Measurements from ENCODE around the gene HORMAD2. TPM values are rescaled to one million over a fixed set of nuclear protein-coding genes. Genes with fewer than 3 reads are reported as not detected.
"Not testable (repeated sequence)": the region's sequence is repeated elsewhere in the genome, so short reads cannot be mapped to it uniquely, and the experiment has no call there.

The HORMAD2 gene
- total RNA-seq, 4 donors from 2014 or later = not detected

- WGBS, 2 donors = 75 to 78% methylated on average over 2 of the region's 2 CpGs
- no peak for DNase-seq (ENCODE audit: low spot score in 2 of 2)
- H3K4me3 ChIP-seq (ENCODE audit: low read depth, poor library complexity, severe bottlenecking) = no peak overlapping the region
- intact Hi-C loops (cut with DNase I; ENCODE audit: low total_unique reads) = loop anchor here (10.0 kb wide), 1 partner anchor 452 kb away; no protein-coding TSS in a partner anchor
- TF ChIP-seq CTCF (IDR thresholded peaks at IDR 0.05) (no peak), POLR2A (IDR thresholded peaks at IDR 0.05) (no peak)
Observed at GRCh38 chr22:30086496-30086895, 6.2 kb downstream of the HORMAD2 start.

GRCh38 chr22:30087037-30087436 lies 6.8 kb downstream of the HORMAD2 start:
- intact Hi-C loops (cut with DNase I; ENCODE audit: low total_unique reads) = loop anchor here (10.0 kb wide), 1 partner anchor 452 kb away; no protein-coding TSS in a partner anchor
- 76 to 79% methylated on average over 5 of the region's 5 CpGs for WGBS, 2 donors
- DNase-seq (ENCODE audit: low spot score in 2 of 2); H3K4me3 ChIP-seq (ENCODE audit: low read depth, poor library complexity, severe bottlenecking): not testable (repeated sequence)

- intact Hi-C loops (cut with DNase I; ENCODE audit: low total_unique reads) = loop anchor here (10.0 kb wide), 1 partner anchor 453 kb away; no protein-coding TSS in a partner anchor
- no peak for DNase-seq (ENCODE audit: low spot score in 2 of 2)
- no peak overlapping the region for H3K4me3 ChIP-seq (ENCODE audit: low read depth, poor library complexity, severe bottlenecking)
- no peak for TF ChIP-seq POLR2A (IDR thresholded peaks at IDR 0.05)
Observed at GRCh38 chr22:30087611-30088010, 7.3 kb downstream of the HORMAD2 start.

GRCh38 chr22:30088468-30088867 lies 8.2 kb downstream of the HORMAD2 start:
- DNase-seq (ENCODE audit: low spot score in 2 of 2) = no peak
- no peak for TF ChIP-seq CTCF (IDR thresholded peaks at IDR 0.05)
- no peak for TF ChIP-seq POLR2A (IDR thresholded peaks at IDR 0.05)
- intact Hi-C loops (cut with DNase I; ENCODE audit: low total_unique reads) = loop anchor here (10.0 kb wide), 1 partner anchor 454 kb away; no protein-coding TSS in a partner anchor
- no peak overlapping the region for H3K4me3 ChIP-seq (ENCODE audit: low read depth, poor library complexity, severe bottlenecking)

GRCh38 chr22:30089655-30089974 lies 9.4 kb downstream of the HORMAD2 start:
- no peak overlapping the region for H3K4me3 ChIP-seq (ENCODE audit: low read depth, poor library complexity, severe bottlenecking)
- DNase-seq (ENCODE audit: low spot score in 2 of 2) = no peak
- TF ChIP-seq CTCF (IDR thresholded peaks at IDR 0.05) (no peak), POLR2A (IDR thresholded peaks at IDR 0.05) (no peak)
- intact Hi-C loops (cut with DNase I; ENCODE audit: low total_unique reads) = loop anchor here (10.0 kb wide), 1 partner anchor 455 kb away; no protein-coding TSS in a partner anchor
- 72 to 75% methylated on average over 1 of the region's 1 CpG for WGBS, 2 donors

- no peak overlapping the region for H3K4me3 ChIP-seq (ENCODE audit: low read depth, poor library complexity, severe bottlenecking)
- intact Hi-C loops (cut with DNase I; ENCODE audit: low total_unique reads) = no loop called here
- TF ChIP-seq CTCF (IDR thresholded peaks at IDR 0.05) (no peak), POLR2A (IDR thresholded peaks at IDR 0.05) (no peak)
- no peak for DNase-seq (ENCODE audit: low spot score in 2 of 2)
- WGBS, 2 donors = 86 to 87% methylated on average over 1 of the region's 1 CpG
Observed at GRCh38 chr22:30092686-30093085, 12.4 kb downstream of the HORMAD2 start.

- TF ChIP-seq POLR2A (IDR thresholded peaks at IDR 0.05) = no peak
- no peak for TF ChIP-seq CTCF (IDR thresholded peaks at IDR 0.05)
- no peak overlapping the region for H3K4me3 ChIP-seq (ENCODE audit: low read depth, poor library complexity, severe bottlenecking)
- intact Hi-C loops (cut with DNase I; ENCODE audit: low total_unique reads) = no loop called here
- no peak for DNase-seq (ENCODE audit: low spot score in 2 of 2)
- 85 to 94% methylated on average over 1 of the region's 1 CpG for whole genome bisulfite sequencing, 2 donors
Observed at GRCh38 chr22:30094804-30095203, 14.5 kb downstream of the HORMAD2 start.
